HUES48 (cell line): ENCODE measurements around the gene AFMID.

ENCODE experiments used
- H3K27ac ChIP-seq: one replicate; pipeline ENCODE4 v1.7.0; 2013; ENCODE audit warnings: low read depth, low read length, inconsistent platforms
- H3K27me3 ChIP-seq: 2 replicates; pipeline ENCODE4 v1.6.1; 2013; ENCODE audit warnings: mild to moderate bottlenecking, low read length; ENCODE audit not compliant: control insufficient read depth, insufficient read depth
- H3K36me3 ChIP-seq: 2 replicates; pipeline ENCODE4 v1.6.1; 2013; ENCODE audit warnings: low read length; ENCODE audit not compliant: control insufficient read depth, insufficient read depth
- H3K4me1 ChIP-seq: 2 replicates; pipeline ENCODE4 v1.6.1; 2013; ENCODE audit warnings: mild to moderate bottlenecking, low read length; ENCODE audit not compliant: control insufficient read depth, insufficient read depth
- H3K4me3 ChIP-seq: 2 replicates; pipeline ENCODE4 v1.5.1; 2013; ENCODE audit warnings: mild to moderate bottlenecking, low read depth, low read length
- H3K9ac ChIP-seq: 2 replicates; pipeline ENCODE4 v1.6.1; 2013; ENCODE audit warnings: mild to moderate bottlenecking, low read depth, low read length, moderate library complexity
- H3K9me3 ChIP-seq: 2 replicates; pipeline ENCODE4 v1.6.1; 2013; ENCODE audit warnings: low read length; ENCODE audit not compliant: control insufficient read depth, insufficient read depth

AFMID gene

DNA sequence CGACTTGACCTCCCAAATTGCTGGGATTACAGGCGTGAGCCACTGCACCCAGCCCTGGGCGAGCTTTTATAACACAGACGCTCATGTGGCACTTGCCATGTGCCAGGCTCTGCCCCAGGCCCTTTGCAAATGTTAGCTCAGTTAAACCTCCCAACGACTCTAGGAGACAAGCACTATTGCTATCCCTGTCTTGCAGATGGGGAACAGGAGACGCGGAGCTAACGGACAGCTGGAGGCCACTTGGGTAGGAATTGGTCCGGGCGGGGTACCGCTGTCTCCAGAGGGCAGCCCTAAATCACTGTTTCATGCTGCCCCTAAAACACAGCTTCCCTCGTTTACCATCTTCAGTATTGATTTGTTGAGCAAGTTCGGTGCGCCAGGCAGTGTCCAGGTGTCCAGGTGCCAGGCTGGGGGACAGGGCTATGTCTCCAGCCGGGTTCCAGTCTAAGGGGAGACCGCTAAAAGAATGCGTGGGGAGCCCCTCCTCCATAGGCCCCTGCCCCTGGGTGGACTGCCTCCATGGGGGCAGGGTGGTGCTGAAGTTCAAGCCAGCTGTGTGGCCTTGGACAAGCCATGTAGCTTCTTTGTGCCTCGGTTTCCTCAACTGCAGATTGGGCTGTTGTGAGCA is 68.0 kb downstream of the AFMID start:
- Histone ChIP-seq H3K36me3 (no peaks in the 10 kb centered on the region), H3K27ac (no peak overlapping the region), H3K4me1 (peaks cover 17% of the 10 kb centered on the region)

DNA sequence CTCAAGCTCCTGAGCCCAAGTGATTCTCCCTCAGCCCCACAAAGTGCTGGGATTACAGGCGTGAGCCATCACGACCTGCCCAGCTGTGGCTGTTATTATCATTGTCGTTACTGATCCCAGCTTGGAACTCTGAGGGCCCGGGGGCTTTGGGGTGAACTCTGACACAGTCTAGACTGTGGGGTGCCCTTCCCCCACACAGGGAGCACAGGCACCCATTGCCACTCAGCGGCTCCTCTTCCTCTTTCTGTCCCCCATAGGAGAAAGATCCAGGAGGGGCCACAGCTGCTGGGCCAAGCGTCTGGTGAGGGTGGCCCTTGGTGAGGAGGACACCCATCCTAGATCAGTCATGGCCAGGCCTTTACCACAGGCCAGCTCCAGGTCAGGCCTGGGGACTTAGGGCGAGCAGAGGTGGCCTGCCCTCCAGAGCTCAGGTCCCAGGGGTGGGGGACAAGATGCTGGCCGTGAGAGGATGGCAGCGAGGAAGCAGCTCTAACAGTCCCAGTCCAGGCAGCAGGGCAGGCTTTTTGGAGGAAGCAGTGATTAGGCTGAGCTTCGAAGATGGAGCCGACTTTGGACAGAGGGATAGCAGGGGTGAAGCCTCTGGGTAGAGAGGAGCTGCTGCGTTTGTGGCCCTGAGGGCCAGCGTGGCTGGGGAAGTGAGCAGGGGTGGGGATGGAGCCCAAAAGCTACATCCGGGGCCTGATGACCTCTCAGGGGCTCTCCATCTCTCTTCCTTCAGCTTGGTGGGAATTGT is 69.0 kb downstream of the AFMID start:
- Histone ChIP-seq H3K4me1 (peaks cover 13% of the 10 kb centered on the region), H3K9me3 (no peaks in the 10 kb centered on the region), H3K27ac (peak overlapping the region; percentile 35), H3K4me3 (no peak overlapping the region), H3K36me3 (no peaks in the 10 kb centered on the region), H3K9ac (no peak overlapping the region), H3K27me3 (no peaks in the 10 kb centered on the region)

More for the DNA sequence above, 68.0 kb downstream of the AFMID start:
- no peak overlapping the region for H3K9ac ChIP-seq
- H3K4me3 ChIP-seq = no peak overlapping the region
- H3K27me3 ChIP-seq = no peaks in the 10 kb centered on the region
- no peaks in the 10 kb centered on the region for H3K9me3 ChIP-seq

DNA sequence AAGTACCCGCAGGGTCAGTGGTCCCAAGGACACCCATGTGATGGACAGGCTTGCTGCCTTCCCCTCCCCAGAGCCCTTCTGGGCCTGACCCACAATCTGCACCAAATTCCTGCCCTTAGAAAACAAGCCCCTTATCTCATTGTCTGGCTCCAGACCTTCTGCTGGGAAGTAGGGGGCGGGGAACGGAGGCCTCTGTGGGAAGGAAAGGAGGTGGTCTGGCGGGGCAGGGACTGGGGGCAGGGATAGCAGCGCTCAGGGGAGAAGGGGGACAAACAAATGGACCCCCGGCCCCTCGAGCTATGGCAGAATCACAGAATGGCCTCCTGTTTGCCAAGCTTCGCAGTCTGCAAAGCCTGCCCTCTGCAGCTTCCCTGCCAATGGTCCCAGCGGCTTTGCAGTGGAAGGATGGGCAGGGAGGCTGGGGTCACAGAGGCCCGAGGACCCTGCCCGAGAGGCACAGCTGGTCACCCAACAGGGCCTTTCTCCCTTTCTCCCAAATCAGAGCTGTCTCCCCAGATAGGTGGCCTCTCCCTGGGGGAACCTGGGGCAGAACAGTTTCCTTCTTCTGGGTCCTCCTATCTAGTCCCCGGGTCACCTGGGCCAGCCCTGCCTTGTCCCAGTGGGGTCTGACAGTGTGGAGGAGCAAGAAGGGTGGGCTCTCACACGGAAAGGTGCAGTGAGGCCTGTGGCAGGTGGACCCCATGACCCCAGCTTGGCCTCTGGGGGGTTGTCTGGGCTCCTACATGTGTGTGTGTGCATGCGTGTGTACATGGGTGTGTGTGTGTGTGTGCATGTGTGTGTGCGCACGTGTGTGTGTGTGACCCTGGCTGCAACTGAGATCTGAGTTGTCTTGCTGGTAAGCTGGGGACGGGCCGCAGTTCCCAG is 69.8 kb downstream of the AFMID start:
- Histone ChIP-seq H3K36me3 (no peaks in the 10 kb centered on the region), H3K9ac (no peak overlapping the region), H3K4me1 (peaks cover 10% of the 10 kb centered on the region), H3K4me3 (no peak overlapping the region), H3K9me3 (no peaks in the 10 kb centered on the region), H3K27ac (peak overlapping the region; percentile 1), H3K27me3 (no peaks in the 10 kb centered on the region)
